Endodermal cell (in vitro differentiated cells): ENCODE measurements around the gene ECHDC1. TPM values are rescaled to one million over a fixed set of nuclear protein-coding genes. Genes with fewer than 3 reads are reported as not detected.

Experiments used
- DNase-seq: peaks from one replicate; pipeline ENCODE4 v3.0.0-alpha.2; 2017
- H3K27ac ChIP-seq: 2 replicates; pipeline ENCODE4 v1.5.1; 2013; ENCODE audit warnings: mild to moderate bottlenecking, low read depth, low read length, moderate library complexity
- H3K27me3 ChIP-seq: 2 replicates; pipeline ENCODE4 v1.6.1; 2013; ENCODE audit warnings: mild to moderate bottlenecking, low read length, moderate library complexity; ENCODE audit not compliant: insufficient read depth, control insufficient read depth, poor library complexity, severe bottlenecking
- H3K36me3 ChIP-seq: 2 replicates; pipeline ENCODE4 v1.7.0; 2013; ENCODE audit warnings: mild to moderate bottlenecking, low read length, moderate library complexity; ENCODE audit not compliant: control insufficient read depth, insufficient read depth
- H3K4me1 ChIP-seq: one replicate; pipeline ENCODE4 v1.7.0; 2013; ENCODE audit warnings: low read length; ENCODE audit not compliant: control insufficient read depth, insufficient read depth
- H3K4me3 ChIP-seq: 2 replicates; pipeline ENCODE4 v1.5.1; 2013; ENCODE audit warnings: mild to moderate bottlenecking, low read length, moderate library complexity
- H3K9ac ChIP-seq: 2 replicates; pipeline ENCODE4 v1.6.1; 2013; ENCODE audit warnings: mild to moderate bottlenecking, low read length, moderate library complexity; ENCODE audit not compliant: poor library complexity, severe bottlenecking; ENCODE audit errors: extremely low read depth
- H3K9me3 ChIP-seq: 2 replicates; pipeline ENCODE4 v1.6.1; 2013; ENCODE audit warnings: mild to moderate bottlenecking, low read length, moderate library complexity; ENCODE audit not compliant: control insufficient read depth
- H3K27ac Mint-ChIP-seq: 2 replicates; pipeline ENCODE4 v1.8.0; 2020; ENCODE audit warnings: mixed read lengths
- H3K27me3 Mint-ChIP-seq: 2 replicates; pipeline ENCODE4 v1.8.0; 2021; ENCODE audit warnings: mild to moderate bottlenecking, mixed read lengths; ENCODE audit not compliant: insufficient read depth
- H3K36me3 Mint-ChIP-seq: 2 replicates; pipeline ENCODE4 v1.8.0; 2020; ENCODE audit warnings: low read depth, mixed read lengths
- H3K4me1 Mint-ChIP-seq: 2 replicates; pipeline ENCODE4 v1.8.0; 2020; ENCODE audit warnings: mixed read lengths
- H3K4me3 Mint-ChIP-seq: 2 replicates; pipeline ENCODE4 v1.8.0; 2020; ENCODE audit warnings: mild to moderate bottlenecking, moderate library complexity, mixed read lengths
- H3K9me3 Mint-ChIP-seq: 2 replicates; pipeline ENCODE4 v1.8.0; 2020; ENCODE audit warnings: mild to moderate bottlenecking, mixed read lengths
- WGBS, 2 experiments: methylation state at CpG; one replicate each; pipeline versions ENCODE4 v1.1.5 to v1.1.7; 2013; ENCODE audit warnings: missing lambda C conversion rate in 2 of 2, mixed read lengths in 1 of 2; ENCODE audit not compliant: insufficient coverage in 1 of 2, insufficient read length in 1 of 2; 5-methylcytosine and 5-hydroxymethylcytosine counted together
- total RNA-seq, 2 donors: library from RNA; stranded (reverse); fragmentation: NEBNext Ultra II Directional in 1 of 2; extraction: Animal tissue kit (Norgen Biotek cat#: 25700) in 1 of 2; gene quantifications; 2 replicates in 1 of 2; 3 replicates in 1 of 2; pipeline ENCODE4 v1.2.1, GENCODE V29; 2021
- TF ChIP-seq, protein P1 (sequence below): fragments of 200-600 bp; sonication (generic); conservative IDR thresholded peaks from 2 replicates; pipeline ENCODE4 v1.5.0; 2021; ENCODE audit warnings: antibody characterized with exemption, mild to moderate bottlenecking

ECHDC1 gene
- total RNA-seq, 2 donors from 2014 or later = 45.5 to 58.2 TPM

DNA sequence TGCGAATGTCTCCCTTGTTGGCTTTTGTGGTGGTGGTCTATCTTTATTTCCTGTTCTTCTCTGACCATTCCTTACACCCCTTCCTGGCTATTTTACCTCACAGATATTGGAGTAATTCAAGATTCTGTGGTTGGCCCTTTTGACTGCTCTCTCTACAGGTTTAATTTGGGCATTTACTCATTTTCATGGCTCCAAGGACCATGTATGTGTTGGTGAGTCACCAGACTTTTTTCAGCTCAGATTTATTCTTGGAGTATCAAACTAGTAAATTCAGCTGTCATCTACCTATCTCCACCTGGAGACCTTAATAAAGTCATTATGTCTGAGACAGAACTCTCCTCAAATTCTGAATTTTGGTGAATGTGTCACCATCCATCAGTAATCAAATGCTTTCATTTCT lies 61.2 kb downstream of the ECHDC1 start:
- no peak overlapping the region for H3K9ac ChIP-seq
- Mint-ChIP-seq H3K36me3 (peaks cover 46% of the 10 kb centered on the region), H3K4me1 (no peaks in the 10 kb centered on the region), H3K27ac (peak overlapping the region; percentile 54), H3K9me3 (no peaks in the 10 kb centered on the region), H3K4me3 (no peak overlapping the region), H3K27me3 (no peaks in the 10 kb centered on the region)
- H3K27ac ChIP-seq = no peak overlapping the region
- no peak for DNase-seq
- TF ChIP-seq, protein P1, sequence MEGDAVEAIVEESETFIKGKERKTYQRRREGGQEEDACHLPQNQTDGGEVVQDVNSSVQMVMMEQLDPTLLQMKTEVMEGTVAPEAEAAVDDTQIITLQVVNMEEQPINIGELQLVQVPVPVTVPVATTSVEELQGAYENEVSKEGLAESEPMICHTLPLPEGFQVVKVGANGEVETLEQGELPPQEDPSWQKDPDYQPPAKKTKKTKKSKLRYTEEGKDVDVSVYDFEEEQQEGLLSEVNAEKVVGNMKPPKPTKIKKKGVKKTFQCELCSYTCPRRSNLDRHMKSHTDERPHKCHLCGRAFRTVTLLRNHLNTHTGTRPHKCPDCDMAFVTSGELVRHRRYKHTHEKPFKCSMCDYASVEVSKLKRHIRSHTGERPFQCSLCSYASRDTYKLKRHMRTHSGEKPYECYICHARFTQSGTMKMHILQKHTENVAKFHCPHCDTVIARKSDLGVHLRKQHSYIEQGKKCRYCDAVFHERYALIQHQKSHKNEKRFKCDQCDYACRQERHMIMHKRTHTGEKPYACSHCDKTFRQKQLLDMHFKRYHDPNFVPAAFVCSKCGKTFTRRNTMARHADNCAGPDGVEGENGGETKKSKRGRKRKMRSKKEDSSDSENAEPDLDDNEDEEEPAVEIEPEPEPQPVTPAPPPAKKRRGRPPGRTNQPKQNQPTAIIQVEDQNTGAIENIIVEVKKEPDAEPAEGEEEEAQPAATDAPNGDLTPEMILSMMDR = no peak
- no peaks in the 10 kb centered on the region for H3K9me3 ChIP-seq
- WGBS, 2 experiments = 100% methylated on average over 1 of the region's 1 CpG; no CpG with 5 or more reads in 1 of the 2 experiments
- no peaks in the 10 kb centered on the region for H3K27me3 ChIP-seq
- H3K36me3 ChIP-seq = peaks cover 70% of the 10 kb centered on the region
- H3K4me3 ChIP-seq = no peak overlapping the region
- no peaks in the 10 kb centered on the region for H3K4me1 ChIP-seq

DNA sequence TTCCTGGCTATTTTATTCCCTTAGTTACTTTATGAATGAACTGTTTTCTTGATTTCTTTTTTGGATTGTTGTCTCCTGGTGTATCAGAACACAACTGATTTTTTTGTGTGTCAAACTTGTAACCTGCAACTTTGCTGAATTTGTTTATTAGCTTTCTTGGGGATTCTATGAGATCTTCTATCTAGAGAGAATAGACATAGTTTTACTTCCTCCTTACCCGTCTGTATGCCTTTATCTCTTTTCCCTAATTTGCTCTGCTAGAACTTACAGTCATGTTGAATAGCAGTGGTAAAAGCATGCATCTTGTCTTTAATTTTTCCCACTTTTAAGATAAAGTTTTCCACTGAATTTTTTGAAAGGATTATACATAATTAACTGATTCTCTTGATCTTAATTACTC lies 63.6 kb downstream of the ECHDC1 start:
- no peak overlapping the region for H3K4me3 ChIP-seq
- H3K27me3 Mint-ChIP-seq = no peaks in the 10 kb centered on the region
- no peaks in the 10 kb centered on the region for H3K9me3 Mint-ChIP-seq
- H3K27me3 ChIP-seq = no peaks in the 10 kb centered on the region
- no peak overlapping the region for H3K4me3 Mint-ChIP-seq
- peaks cover 1% of the 10 kb centered on the region for H3K4me1 Mint-ChIP-seq
- TF ChIP-seq, protein P1 = no peak
- H3K36me3 ChIP-seq = peaks cover 46% of the 10 kb centered on the region
- peak overlapping the region; percentile 8 for H3K27ac Mint-ChIP-seq
- DNase-seq = no peak
- no peaks in the 10 kb centered on the region for H3K9me3 ChIP-seq
- no peak overlapping the region for H3K27ac ChIP-seq
- no peak overlapping the region for H3K9ac ChIP-seq
- peaks cover 28% of the 10 kb centered on the region for H3K36me3 Mint-ChIP-seq
- WGBS, 2 experiments = 100% methylated on average over 1 of the region's 1 CpG
- H3K4me1 ChIP-seq = no peaks in the 10 kb centered on the region

DNA sequence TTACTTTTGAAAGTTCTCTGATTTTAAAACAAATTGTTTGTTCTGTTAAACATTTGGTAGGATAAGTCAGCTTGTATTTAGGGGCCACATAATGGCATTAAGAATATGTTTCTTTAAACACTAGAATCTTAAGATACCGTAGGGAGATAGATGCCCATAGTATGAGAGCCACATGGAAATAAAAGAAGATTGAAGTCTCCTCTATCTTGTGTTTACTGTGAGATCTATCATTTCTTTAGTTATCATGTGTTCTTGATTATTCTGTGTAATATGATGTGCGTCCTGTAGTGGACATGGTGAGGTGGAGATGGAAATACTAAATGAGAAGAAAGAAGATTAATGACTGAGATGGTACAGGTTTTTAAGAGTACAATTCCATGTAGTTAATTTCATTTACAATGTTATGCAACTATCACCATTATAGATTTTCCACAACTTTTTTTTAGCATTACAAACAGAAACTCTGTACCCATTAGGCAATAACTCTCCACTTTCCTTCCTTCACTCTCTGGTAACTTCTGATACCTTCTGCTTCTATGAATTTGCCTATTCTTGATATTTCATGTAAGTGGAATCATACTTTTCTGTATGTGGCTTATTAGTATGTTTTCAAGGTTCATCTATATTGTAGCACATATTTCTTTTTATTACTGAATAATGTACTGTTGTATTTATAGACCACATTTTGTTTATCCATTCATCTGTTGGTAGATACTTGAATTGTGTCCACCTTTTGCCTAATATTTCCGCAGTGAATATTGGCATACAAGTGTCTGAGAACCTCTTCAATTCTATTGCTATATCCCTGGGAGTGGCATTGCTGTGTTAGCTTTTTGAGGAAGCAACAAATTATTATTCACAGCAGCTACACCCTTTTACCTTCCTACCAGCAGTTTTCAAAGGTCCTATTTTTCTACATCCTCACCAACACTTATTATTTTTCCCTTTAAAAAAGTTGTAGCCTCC lies 65.2 kb downstream of the ECHDC1 start:
- peaks cover 17% of the 10 kb centered on the region for H3K36me3 Mint-ChIP-seq
- peaks cover 10% of the 10 kb centered on the region for H3K4me1 Mint-ChIP-seq
- H3K27me3 Mint-ChIP-seq = no peaks in the 10 kb centered on the region
- no peaks in the 10 kb centered on the region for H3K9me3 Mint-ChIP-seq
- H3K27ac ChIP-seq = no peak overlapping the region
- H3K36me3 ChIP-seq = peaks cover 32% of the 10 kb centered on the region
- DNase-seq = no peak
- no peaks in the 10 kb centered on the region for H3K27me3 ChIP-seq
- WGBS, 2 experiments = 96% methylated on average over 3 of the region's 3 CpGs; no CpG with 5 or more reads in 1 of the 2 experiments
- TF ChIP-seq, protein P1 = no peak
- no peak overlapping the region for H3K27ac Mint-ChIP-seq
- H3K9me3 ChIP-seq = no peaks in the 10 kb centered on the region
- H3K4me1 ChIP-seq = no peaks in the 10 kb centered on the region
- H3K4me3 Mint-ChIP-seq = no peak overlapping the region
- no peak overlapping the region for H3K4me3 ChIP-seq
- H3K9ac ChIP-seq = no peak overlapping the region
